Esophagus (tissue), 2 donors: ENCODE measurements around the gene UTS2R. TPM values are rescaled to one million over a fixed set of nuclear protein-coding genes. Genes with fewer than 3 reads are reported as not detected.
A peak's percentile ranks its signal among the peaks of the same experiment; 100 is the strongest.

ENCODE experiments used
- H3K27ac ChIP-seq, 2 donors: one replicate each; pipeline ENCODE4 v1.5.1; 2013; ENCODE audit warnings: low read depth in 2 of 2, mild to moderate bottlenecking in 2 of 2, inconsistent platforms in 1 of 2, low read length in 1 of 2, moderate library complexity in 1 of 2
- H3K27me3 ChIP-seq, 2 donors: one replicate each; pipeline ENCODE4 v1.6.1; 2013; ENCODE audit warnings: low read length in 2 of 2, control low read depth in 1 of 2, mild to moderate bottlenecking in 1 of 2; ENCODE audit not compliant: insufficient read depth in 2 of 2, control insufficient read depth in 1 of 2
- H3K36me3 ChIP-seq, 2 donors: one replicate each; pipeline ENCODE4 v1.6.1; 2013; ENCODE audit warnings: low read length in 1 of 2; ENCODE audit not compliant: control insufficient read depth in 2 of 2, insufficient read depth in 2 of 2
- H3K4me1 ChIP-seq, 2 donors: one replicate each; pipeline ENCODE4 v1.6.1; 2013; ENCODE audit warnings: low read length in 1 of 2; ENCODE audit not compliant: control insufficient read depth in 2 of 2, insufficient read depth in 2 of 2
- H3K4me3 ChIP-seq, 2 donors: one replicate each; pipeline ENCODE4 v1.5.1; 2013; ENCODE audit warnings: low read length in 2 of 2, mild to moderate bottlenecking in 2 of 2, low read depth in 1 of 2, moderate library complexity in 1 of 2
- H3K9me3 ChIP-seq, 2 donors: one replicate each; pipeline ENCODE4 v1.6.1; 2013; ENCODE audit warnings: mild to moderate bottlenecking in 2 of 2, low read depth in 1 of 2, low read length in 1 of 2, moderate library complexity in 1 of 2; ENCODE audit not compliant: control insufficient read depth in 2 of 2, insufficient read depth in 1 of 2
- WGBS, 2 donors: extraction: QIAGEN DNeasy Blood & Tissue Kit; methylation state at CpG; one replicate each; pipeline ENCODE4 v1.1.7; 2013; 5-methylcytosine and 5-hydroxymethylcytosine counted together
- polyA plus RNA-seq, 2 donors: library from polyadenylated mRNA; stranded (reverse); fragments of 200-250 nt; gene quantifications; one replicate each; pipeline ENCODE4 v1.2.3, GENCODE V29; 2013
- donor health status: healthy with polysubstance abuse.
- donor health status: Bipolar disorder and iron deficiency.

Gene UTS2R
- polyA plus RNA-seq, 2 donors = not detected

DNA sequence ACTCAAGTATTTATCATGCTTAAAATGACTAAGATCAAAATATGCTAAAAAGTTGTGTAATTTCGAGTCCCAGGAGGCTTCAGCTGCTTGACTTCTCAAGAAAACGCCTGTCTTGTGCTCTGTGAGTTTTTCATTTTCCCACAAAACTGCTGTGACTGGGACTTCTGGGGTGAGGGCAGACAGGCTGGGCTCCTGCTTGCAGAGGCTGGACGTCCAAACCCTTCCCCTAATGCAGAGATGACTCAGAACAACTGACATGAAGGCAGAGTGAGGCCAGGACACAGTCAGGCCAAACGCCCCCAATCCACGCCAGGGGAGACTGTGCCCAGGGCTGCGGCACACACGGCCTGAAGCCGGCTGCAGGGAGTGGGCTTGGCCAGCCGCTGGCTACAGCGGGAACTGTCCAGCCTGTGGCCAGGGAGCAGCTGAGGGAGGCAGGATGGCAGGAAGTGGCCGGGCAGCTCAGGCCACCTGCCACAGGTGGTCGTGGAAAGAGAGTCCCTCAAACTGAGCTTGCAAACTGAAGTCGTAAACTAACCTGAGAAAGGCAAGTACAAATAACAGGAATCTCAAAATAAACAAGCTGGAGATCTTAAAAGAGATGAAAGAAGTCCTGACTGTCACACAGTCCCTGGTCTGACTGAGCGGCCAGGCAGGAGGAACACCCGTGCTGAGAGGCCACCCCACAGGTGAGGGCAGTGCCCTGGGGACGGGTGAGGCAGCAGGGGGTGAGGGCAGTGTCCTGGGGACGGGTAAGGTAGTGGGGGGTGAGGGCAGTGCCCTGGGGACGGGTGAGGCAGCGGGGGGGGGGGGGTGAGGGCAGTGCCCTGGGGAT, 25.3 kb downstream of the UTS2R start:
- Histone ChIP-seq H3K27ac (peak overlapping the region in 1 of 2 donors; percentile 23), H3K9me3 (no peaks in the 10 kb centered on the region), H3K4me1 (peaks cover 0 to 5% of the 10 kb centered on the region in 2 donors), H3K36me3 (peaks cover 0 to 25% of the 10 kb centered on the region in 2 donors), H3K4me3 (no peak overlapping the region), H3K27me3 (no peaks in the 10 kb centered on the region)
- WGBS, 2 donors = 73 to 76% methylated on average over 16 to 18 of the region's 19 CpGs

DNA sequence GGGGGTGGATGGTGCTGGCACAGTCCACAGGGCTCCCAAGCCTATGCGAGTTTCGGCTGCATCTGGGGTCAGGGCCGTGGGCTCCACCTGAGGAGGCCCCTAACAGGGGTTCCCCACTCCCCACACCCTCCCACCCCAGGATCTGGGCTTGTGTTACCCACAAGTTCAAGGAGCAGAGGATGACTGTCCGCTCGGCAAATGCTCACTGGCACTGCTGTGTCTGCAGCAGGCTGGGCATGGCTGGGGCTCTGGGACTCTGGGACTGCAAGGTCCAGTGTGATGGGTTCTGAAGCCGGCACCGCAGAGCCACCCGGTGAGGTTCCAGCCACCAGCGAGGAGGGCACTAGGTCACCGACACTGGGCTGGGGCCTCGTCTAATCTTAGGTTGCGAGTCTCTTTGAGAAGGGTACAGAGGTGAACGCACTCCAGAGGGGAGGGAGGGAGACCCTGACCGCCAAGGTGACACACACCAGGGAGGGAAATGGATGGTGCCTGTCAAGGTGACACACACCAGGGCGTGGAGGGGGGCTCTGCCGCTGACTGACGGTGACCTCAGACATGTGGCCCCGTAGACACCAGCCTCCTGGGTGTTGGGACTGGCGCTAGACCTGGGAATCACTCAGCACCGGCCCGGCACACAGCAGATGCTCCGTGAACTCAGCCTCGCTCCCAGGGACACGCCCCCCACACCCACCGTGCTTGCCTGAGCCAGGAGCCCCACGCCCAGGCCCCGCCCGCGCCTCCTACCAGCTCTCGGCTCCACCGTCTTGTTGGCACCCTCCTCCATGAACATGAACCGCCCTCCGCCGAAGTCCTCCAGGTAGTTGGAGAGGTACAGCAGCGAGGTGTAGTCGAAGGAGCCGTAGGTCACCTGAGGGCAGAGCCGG, 26.1 kb downstream of the UTS2R start:
- no peak overlapping the region for H3K4me3 ChIP-seq
- H3K4me1 ChIP-seq = peaks cover 0 to 5% of the 10 kb centered on the region in 2 donors
- peaks cover 0 to 18% of the 10 kb centered on the region in 2 donors for H3K36me3 ChIP-seq
- no peaks in the 10 kb centered on the region for H3K9me3 ChIP-seq
- no peaks in the 10 kb centered on the region for H3K27me3 ChIP-seq
- WGBS, 2 donors = 83 to 89% methylated on average over 37 to 38 of the region's 38 CpGs
- H3K27ac ChIP-seq = no peak overlapping the region

DNA sequence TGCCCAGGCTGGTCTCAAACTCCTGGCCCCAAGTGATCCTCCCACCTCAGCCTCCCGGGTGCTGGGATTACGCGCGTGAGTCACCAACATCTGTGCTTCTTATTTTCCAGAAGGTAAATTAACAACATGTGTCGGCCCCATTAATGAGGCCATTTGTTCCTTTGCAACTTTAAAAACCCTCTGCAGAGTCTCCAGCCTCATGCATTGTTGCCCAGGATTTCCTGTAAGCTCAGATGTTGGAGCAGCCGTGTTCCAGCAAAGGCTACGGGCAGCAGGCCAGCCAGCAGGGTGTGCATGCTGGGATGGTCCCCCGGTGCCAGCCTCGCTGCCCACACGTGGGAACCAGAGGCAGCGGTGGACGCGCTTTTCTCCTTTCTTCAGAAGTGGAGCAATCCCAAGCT, 27.5 kb downstream of the UTS2R start:
- Histone ChIP-seq H3K9me3 (no peaks in the 10 kb centered on the region), H3K27me3 (no peaks in the 10 kb centered on the region), H3K36me3 (peaks cover 8 to 17% of the 10 kb centered on the region in 2 donors), H3K4me1 (peaks cover 1 to 5% of the 10 kb centered on the region in 2 donors), H3K27ac (no peak overlapping the region), H3K4me3 (no peak overlapping the region)
- 55 to 63% methylated on average over 13 of the region's 13 CpGs for WGBS, 2 donors

DNA sequence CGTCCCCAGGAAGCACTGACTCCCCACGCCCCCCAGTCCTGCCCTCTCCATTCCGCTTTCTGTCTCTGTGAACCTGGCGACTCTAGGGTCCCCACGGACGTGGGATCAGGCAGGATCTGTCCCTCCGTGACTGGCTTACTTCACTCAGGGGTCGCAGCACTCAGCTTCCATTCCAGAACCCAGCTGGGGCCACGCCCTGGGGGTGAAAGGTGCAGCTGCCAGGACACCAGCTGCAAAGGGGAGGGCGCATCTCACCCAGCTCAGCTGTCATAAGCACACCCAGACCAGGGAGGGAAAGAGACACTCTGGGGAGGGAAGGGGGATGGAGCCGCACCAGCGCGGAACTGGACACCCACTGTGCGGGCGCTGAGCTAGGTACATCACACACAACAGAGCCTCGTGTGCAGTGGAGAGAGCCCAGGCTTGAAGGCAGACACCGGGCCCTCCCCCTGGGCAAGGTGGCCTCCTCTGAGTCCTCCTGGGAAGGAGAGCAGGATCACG, 28.1 kb downstream of the UTS2R start:
- Histone ChIP-seq H3K4me1 (peaks cover 4 to 5% of the 10 kb centered on the region in 2 donors), H3K27me3 (no peaks in the 10 kb centered on the region), H3K9me3 (no peaks in the 10 kb centered on the region), H3K4me3 (no peak overlapping the region), H3K27ac (no peak overlapping the region), H3K36me3 (peaks cover 9 to 17% of the 10 kb centered on the region in 2 donors)
- WGBS, 2 donors = 78 to 82% methylated on average over 18 of the region's 18 CpGs

DNA sequence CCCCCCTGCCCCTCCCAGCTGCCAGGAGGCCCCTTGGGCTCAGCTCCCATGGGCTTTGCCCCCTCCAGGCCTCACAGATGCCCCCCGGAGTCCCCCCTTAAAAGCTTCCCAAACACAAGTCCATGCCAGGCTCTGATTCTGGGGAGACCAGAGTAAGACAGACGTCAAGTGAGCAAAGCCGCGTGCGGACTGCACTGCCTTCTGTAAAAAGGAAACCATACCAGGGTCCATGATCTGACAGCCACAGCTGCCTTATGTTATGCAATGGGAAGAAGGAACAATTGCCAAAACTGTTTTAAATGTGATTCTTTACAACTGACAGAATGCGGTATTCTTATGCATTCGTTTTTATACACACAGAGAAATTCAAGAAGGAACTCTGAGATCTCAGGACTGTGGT, 28.6 kb downstream of the UTS2R start:
- H3K27me3 ChIP-seq = no peaks in the 10 kb centered on the region
- H3K36me3 ChIP-seq = peaks cover 9 to 17% of the 10 kb centered on the region in 2 donors
- no peak overlapping the region for H3K27ac ChIP-seq
- H3K4me1 ChIP-seq = peaks cover 4 to 5% of the 10 kb centered on the region in 2 donors
- WGBS, 2 donors = 65 to 74% methylated on average over 7 of the region's 7 CpGs
- H3K4me3 ChIP-seq = no peak overlapping the region
- H3K9me3 ChIP-seq = no peaks in the 10 kb centered on the region

DNA sequence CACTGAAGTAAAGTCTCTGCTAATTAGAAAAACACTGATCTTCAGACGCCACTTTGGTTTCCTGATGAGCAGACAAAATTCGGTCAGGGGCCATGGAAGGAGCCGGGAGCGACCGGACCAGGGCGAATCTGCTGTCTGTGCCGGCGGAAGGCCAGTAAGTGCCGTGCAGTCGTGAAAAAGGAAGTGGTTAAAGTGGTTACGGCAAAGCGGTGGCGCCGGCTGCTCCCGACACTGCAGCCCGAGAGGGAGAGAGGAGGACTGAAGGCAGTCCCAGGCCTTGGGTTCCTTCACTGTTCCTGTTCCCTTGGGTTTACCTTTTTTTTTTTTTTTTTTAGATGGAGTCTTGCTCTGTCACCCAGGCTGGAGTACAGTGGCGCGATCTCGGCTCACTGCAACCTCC, 29.3 kb downstream of the UTS2R start:
- Histone ChIP-seq H3K27me3 (no peaks in the 10 kb centered on the region), H3K4me3 (no peak overlapping the region), H3K9me3 (no peaks in the 10 kb centered on the region), H3K4me1 (peaks cover 4 to 5% of the 10 kb centered on the region in 2 donors), H3K36me3 (peaks cover 9 to 17% of the 10 kb centered on the region in 2 donors), H3K27ac (no peak overlapping the region)
- 76 to 77% methylated on average over 19 of the region's 19 CpGs for WGBS, 2 donors

DNA sequence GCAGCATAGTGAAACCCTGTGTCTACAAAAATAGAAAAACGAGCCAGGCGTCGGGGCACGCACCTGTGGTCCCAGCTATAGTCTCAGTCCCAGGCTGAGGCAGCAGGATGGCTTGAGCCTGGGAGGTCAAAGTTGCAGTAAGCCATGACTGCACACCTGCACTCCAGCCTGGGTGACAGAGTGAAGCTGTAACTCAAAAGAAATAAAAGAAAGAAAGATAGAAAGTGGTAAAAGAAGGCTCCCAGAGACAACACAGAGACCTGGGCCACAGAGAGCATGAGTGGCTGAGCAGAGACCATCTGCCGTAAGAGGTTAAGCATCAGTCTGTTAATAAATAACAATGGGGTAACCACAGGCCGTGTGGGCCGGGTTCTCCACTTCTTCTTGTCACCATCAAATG, 31.3 kb downstream of the UTS2R start:
- Histone ChIP-seq H3K9me3 (no peaks in the 10 kb centered on the region), H3K4me1 (peaks cover 4 to 5% of the 10 kb centered on the region in 2 donors), H3K27ac (no peak overlapping the region), H3K36me3 (peaks cover 9 to 15% of the 10 kb centered on the region in 2 donors), H3K4me3 (no peak overlapping the region), H3K27me3 (no peaks in the 10 kb centered on the region)
- WGBS, 2 donors = 89 to 92% methylated on average over 7 of the region's 7 CpGs

DNA sequence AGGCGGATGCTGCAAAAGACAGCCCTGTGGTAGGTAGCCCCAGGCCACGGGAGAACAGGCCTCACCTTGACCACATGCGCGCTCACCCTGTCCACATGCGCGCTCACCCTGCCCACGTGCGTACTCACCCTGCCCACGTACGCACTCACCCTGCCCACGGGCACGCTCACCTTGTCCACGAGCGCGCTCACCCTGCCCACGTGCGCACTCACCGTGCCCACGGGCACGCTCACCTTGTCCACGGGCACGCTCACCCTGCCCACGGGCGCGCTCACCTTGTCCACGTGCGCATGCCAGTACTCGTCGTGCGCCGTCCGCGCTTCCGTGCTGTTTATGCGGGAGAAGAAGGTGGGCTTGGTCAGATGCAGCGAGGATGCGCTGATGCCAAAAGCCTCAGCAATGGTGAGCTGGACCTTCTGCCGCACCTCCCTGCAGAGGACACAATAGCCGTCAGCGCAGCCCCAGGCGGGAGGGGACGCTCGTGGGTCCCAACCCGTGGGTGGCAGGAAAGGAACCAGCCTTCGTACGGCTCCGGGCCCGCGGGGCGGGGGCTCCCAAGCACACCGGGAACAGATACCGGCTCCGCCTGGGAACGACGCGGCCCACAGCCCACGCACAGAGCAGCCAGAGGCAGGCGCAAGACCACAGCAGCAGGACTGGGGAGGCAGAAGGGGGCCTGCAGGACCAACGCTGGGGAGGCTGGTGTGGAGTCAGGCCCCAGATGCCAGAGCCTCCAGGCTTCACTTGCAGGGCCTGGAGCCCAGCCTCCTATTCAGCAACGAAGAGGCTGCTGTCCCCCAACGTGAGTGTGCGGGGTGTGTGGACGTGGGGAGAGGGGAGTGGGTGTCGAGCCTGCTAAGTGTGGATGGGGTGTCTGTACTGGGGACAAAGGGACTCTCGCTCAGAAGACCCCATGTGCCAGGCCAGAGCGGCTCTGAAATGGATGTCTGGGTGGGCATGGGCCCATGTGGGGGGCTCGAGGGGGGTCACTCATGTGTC, 32.4 kb downstream of the UTS2R start:
- Histone ChIP-seq H3K4me1 (peaks cover 4 to 5% of the 10 kb centered on the region in 2 donors), H3K36me3 (peaks cover 9 to 16% of the 10 kb centered on the region in 2 donors), H3K9me3 (no peaks in the 10 kb centered on the region), H3K27ac (no peak overlapping the region), H3K4me3 (no peak overlapping the region), H3K27me3 (no peaks in the 10 kb centered on the region)
- WGBS, 2 donors = 95 to 96% methylated on average over 67 of the region's 67 CpGs
